ENCODE results near the gene HELZ2.

The HELZ2 gene

DNA sequence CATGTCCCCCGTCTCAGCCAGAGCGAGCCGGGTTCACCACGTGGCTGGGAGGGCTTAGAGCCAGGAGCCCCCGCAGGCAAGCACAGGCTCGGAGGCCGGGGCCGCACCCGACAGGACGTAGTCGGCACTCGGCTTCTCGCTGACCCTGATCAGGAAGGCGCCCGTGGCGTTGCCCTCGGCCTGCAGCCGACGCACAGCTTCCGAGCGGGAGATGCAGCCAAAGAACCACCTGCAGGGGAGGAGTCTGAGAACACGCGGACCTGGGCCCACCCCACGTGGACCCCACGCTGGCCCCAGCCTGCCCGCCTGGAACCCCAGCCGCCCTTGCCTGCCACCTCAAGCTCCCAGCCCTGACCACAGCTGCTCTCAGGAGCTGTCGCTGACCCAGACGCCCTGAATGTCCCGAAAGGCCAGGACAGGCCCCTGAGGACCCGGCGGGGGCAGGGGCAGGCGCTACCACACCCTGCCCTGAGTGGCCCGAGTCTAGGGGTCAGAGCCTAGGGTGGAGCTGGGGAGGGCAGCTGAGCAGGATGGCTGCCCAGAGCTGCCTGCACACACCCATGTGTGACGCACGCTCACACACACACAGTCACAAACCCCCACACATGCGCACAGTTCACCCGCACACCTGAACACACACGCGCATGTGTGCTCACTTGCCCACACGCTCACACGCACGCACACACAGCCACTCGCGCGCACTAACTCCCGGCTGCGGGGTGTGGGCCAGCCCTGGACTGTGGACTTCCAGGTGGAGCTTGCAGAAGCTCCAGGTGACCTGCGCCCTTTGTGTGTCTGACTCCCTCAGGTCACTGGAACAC is 39.0 kb downstream of the HELZ2 start:
- no peaks in the 10 kb centered on the region for H3K9me3 ChIP-seq (ENCODE audit: control insufficient read depth, insufficient read depth, low read depth, low read length)
- H3K4me3 ChIP-seq (ENCODE audit: low read depth, low read length), result no peak overlapping the region
- ChIA-PET CTCF (interaction anchor here (0.6 kb wide), 1 partner anchor 273 kb away, joined by 3 read pairs; no protein-coding TSS in a partner anchor), POLR2A (interaction anchor here (0.8 to 1.4 kb wide), 2 partner anchors 9 to 11 kb away, joined by 3 read pairs; no protein-coding TSS in a partner anchor)
- H3K27ac ChIP-seq (ENCODE audit: extremely low read depth, low read depth, low read length), result no peak overlapping the region
- H3K36me3 ChIP-seq (ENCODE audit: control insufficient read depth in 2 of 2, insufficient read depth in 1 of 2, low read length in 2 of 2), result no peaks in the 10 kb centered on the region
- H3K4me1 ChIP-seq (ENCODE audit: control insufficient read depth, insufficient read depth, low read length), result no peaks in the 10 kb centered on the region
- TF ChIP-seq ZBTB6 (tag by site-specific recombination; IDR thresholded peaks at IDR 0.05) (no peak), GLI4 (tag by site-specific recombination; IDR thresholded peaks at IDR 0.05) (no peak), ZNF544 (tag by site-specific recombination; IDR thresholded peaks at IDR 0.05) (no peak), ZNF24 (tag by site-specific recombination; IDR thresholded peaks at IDR 0.05) (no peak), KLF7 (tag by site-specific recombination; IDR thresholded peaks at IDR 0.05; ENCODE audit: borderline replicate concordance) (no peak), ZNF155 (tag by site-specific recombination; IDR thresholded peaks at IDR 0.05) (no peak), ZNF394 (tag by site-specific recombination; IDR thresholded peaks at IDR 0.05; ENCODE audit: borderline replicate concordance) (no peak), ZNF23 (tag by site-specific recombination; IDR thresholded peaks at IDR 0.05; ENCODE audit: borderline replicate concordance) (no peak), ZNF629 (tag by site-specific recombination; IDR thresholded peaks at IDR 0.05) (no peak), ZNF114 (tag by site-specific recombination; IDR thresholded peaks at IDR 0.05) (no peak), ZFP69B (tag by site-specific recombination; IDR thresholded peaks at IDR 0.05) (peak; percentile 85; the same call in 1 of the 2 replicates), YY2 (tag by site-specific recombination; IDR thresholded peaks at IDR 0.05) (no peak), ZBTB20 (tag by site-specific recombination; IDR thresholded peaks at IDR 0.05) (no peak), ZNF266 (tag by site-specific recombination; IDR thresholded peaks at IDR 0.05; ENCODE audit: low read depth) (no peak), HOXD13 (CRISPR knock-in tag; IDR thresholded peaks at IDR 0.05; ENCODE audit: borderline replicate concordance) (no peak), HIC1 (tag by site-specific recombination; IDR thresholded peaks at IDR 0.05) (peak; percentile 70), ZNF366 (tag by site-specific recombination; conservative IDR thresholded peaks at IDR 0.05) (no peak), GLIS2 (tag by site-specific recombination; IDR thresholded peaks at IDR 0.05) (no peak), ZNF292 (tag by site-specific recombination; IDR thresholded peaks at IDR 0.05; ENCODE audit: borderline replicate concordance, low read depth) (no peak), ZNF16 (tag by site-specific recombination; IDR thresholded peaks at IDR 0.05; ENCODE audit: low read depth) (no peak), ZEB2 (tag by site-specific recombination; IDR thresholded peaks at IDR 0.05) (peak; percentile 82), ZNF837 (tag by site-specific recombination; IDR thresholded peaks at IDR 0.05) (0 out of 2 replicates have a peak, but pooled peaks have one; percentile 82), ZBTB7A (tag by site-specific recombination; IDR thresholded peaks at IDR 0.05; ENCODE audit: low read depth) (peak; percentile 81)
- TF ChIP-seq, protein P1, sequence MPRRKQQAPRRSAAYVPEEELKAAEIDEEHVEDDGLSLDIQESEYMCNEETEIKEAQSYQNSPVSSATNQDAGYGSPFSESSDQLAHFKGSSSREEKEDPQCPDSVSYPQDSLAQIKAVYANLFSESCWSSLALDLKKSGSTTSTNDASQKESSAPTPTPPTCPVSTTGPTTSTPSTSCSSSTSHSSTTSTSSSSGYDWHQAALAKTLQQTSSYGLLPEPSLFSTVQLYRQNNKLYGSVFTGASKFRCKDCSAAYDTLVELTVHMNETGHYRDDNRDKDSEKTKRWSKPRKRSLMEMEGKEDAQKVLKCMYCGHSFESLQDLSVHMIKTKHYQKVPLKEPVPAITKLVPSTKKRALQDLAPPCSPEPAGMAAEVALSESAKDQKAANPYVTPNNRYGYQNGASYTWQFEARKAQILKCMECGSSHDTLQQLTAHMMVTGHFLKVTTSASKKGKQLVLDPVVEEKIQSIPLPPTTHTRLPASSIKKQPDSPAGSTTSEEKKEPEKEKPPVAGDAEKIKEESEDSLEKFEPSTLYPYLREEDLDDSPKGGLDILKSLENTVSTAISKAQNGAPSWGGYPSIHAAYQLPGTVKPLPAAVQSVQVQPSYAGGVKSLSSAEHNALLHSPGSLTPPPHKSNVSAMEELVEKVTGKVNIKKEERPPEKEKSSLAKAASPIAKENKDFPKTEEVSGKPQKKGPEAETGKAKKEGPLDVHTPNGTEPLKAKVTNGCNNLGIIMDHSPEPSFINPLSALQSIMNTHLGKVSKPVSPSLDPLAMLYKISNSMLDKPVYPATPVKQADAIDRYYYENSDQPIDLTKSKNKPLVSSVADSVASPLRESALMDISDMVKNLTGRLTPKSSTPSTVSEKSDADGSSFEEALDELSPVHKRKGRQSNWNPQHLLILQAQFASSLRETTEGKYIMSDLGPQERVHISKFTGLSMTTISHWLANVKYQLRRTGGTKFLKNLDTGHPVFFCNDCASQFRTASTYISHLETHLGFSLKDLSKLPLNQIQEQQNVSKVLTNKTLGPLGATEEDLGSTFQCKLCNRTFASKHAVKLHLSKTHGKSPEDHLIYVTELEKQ (tag by site-specific recombination; IDR thresholded peaks at IDR 0.05; ENCODE audit: borderline replicate concordance), result no peak
- TF ChIP-seq, protein P2, sequence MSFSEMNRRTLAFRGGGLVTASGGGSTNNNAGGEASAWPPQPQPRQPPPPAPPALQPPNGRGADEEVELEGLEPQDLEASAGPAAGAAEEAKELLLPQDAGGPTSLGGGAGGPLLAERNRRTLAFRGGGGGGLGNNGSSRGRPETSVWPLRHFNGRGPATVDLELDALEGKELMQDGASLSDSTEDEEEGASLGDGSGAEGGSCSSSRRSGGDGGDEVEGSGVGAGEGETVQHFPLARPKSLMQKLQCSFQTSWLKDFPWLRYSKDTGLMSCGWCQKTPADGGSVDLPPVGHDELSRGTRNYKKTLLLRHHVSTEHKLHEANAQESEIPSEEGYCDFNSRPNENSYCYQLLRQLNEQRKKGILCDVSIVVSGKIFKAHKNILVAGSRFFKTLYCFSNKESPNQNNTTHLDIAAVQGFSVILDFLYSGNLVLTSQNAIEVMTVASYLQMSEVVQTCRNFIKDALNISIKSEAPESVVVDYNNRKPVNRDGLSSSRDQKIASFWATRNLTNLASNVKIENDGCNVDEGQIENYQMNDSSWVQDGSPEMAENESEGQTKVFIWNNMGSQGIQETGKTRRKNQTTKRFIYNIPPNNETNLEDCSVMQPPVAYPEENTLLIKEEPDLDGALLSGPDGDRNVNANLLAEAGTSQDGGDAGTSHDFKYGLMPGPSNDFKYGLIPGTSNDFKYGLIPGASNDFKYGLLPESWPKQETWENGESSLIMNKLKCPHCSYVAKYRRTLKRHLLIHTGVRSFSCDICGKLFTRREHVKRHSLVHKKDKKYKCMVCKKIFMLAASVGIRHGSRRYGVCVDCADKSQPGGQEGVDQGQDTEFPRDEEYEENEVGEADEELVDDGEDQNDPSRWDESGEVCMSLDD (tag by site-specific recombination; IDR thresholded peaks at IDR 0.05), result 0 out of 2 replicates have a peak, but pooled peaks have one; percentile 48
- TF ChIP-seq, protein P3, sequence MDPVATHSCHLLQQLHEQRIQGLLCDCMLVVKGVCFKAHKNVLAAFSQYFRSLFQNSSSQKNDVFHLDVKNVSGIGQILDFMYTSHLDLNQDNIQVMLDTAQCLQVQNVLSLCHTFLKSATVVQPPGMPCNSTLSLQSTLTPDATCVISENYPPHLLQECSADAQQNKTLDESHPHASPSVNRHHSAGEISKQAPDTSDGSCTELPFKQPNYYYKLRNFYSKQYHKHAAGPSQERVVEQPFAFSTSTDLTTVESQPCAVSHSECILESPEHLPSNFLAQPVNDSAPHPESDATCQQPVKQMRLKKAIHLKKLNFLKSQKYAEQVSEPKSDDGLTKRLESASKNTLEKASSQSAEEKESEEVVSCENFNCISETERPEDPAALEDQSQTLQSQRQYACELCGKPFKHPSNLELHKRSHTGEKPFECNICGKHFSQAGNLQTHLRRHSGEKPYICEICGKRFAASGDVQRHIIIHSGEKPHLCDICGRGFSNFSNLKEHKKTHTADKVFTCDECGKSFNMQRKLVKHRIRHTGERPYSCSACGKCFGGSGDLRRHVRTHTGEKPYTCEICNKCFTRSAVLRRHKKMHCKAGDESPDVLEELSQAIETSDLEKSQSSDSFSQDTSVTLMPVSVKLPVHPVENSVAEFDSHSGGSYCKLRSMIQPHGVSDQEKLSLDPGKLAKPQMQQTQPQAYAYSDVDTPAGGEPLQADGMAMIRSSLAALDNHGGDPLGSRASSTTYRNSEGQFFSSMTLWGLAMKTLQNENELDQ (tag by site-specific recombination; IDR thresholded peaks at IDR 0.05; ENCODE audit: low read depth), result no peak

All from HEK293 (cell line).